ENCODE measurements around the gene WASF1.
"Not testable (repeated sequence)": the region's sequence is repeated elsewhere in the genome, so short reads cannot be mapped to it uniquely, and the experiment has no call there.

Gene WASF1

GRCh38 chr6:110089323-110089722 lies 90.1 kb downstream of the WASF1 start:
- DNase-seq (ENCODE audit: low read depth in 2 of 2) = no peak

GRCh38 chr6:110085285-110085684 lies 94.2 kb downstream of the WASF1 start:
- no peak for DNase-seq (ENCODE audit: low read depth in 2 of 2)

GRCh38 chr6:110083875-110084585 lies 95.4 kb downstream of the WASF1 start:
- DNase-seq (ENCODE audit: low read depth in 2 of 2) = no peak

- no peak for DNase-seq (ENCODE audit: low read depth in 2 of 2)
These were observed 104.1 kb downstream of the WASF1 start for GRCh38 chr6:110075406-110075805.

- not testable (repeated sequence) for DNase-seq (ENCODE audit: low read depth in 2 of 2)
These were observed 106.0 kb downstream of the WASF1 start for GRCh38 chr6:110073474-110073873.

GRCh38 chr6:110068592-110068967 lies 110.9 kb downstream of the WASF1 start:
- DNase-seq (ENCODE audit: low read depth in 2 of 2) = no peak

GRCh38 chr6:110067837-110068591 lies 111.5 kb downstream of the WASF1 start:
- DNase-seq (ENCODE audit: low read depth in 2 of 2) = no peak

GRCh38 chr6:110064744-110065524 lies 114.5 kb downstream of the WASF1 start:
- no peak for DNase-seq (ENCODE audit: low read depth in 2 of 2)

GRCh38 chr6:110063594-110064263 lies 115.7 kb downstream of the WASF1 start:
- no peak for DNase-seq (ENCODE audit: low read depth in 2 of 2)

GRCh38 chr6:110055387-110055735 lies 124.1 kb downstream of the WASF1 start:
- DNase-seq (ENCODE audit: low read depth in 2 of 2) = no peak

- no peak for DNase-seq (ENCODE audit: low read depth in 2 of 2)
These were observed 124.6 kb downstream of the WASF1 start for GRCh38 chr6:110054664-110055386.

- DNase-seq (ENCODE audit: low read depth in 2 of 2) = no peak
These were observed 125.9 kb downstream of the WASF1 start for GRCh38 chr6:110053395-110054240.

GRCh38 chr6:110050440-110050813 lies 129.0 kb downstream of the WASF1 start:
- no peak for DNase-seq (ENCODE audit: low read depth in 2 of 2)
